ENCODE results near the gene MNT.

MNT gene

GRCh38 chr17:2416010-2416734, 15.3 kb upstream of the MNT start:
- peak; percentile 95 for TF ChIP-seq CTCF (conservative IDR thresholded peaks at IDR 0.05; ENCODE audit: low read depth, low read length)
- peak; percentile 93 for DNase-seq (ENCODE audit: low read depth)
- H3K4me3 ChIP-seq (ENCODE audit: low read depth, low read length): no peak overlapping the region

- DNase-seq (ENCODE audit: low read depth): no peak
- H3K4me3 ChIP-seq (ENCODE audit: low read depth, low read length): no peak overlapping the region
- TF ChIP-seq CTCF (conservative IDR thresholded peaks at IDR 0.05; ENCODE audit: low read depth, low read length): no peak
Measured at GRCh38 chr17:2415081-2415480, 14.2 kb upstream of the MNT start.

- no peak for DNase-seq (ENCODE audit: low read depth)
- H3K4me3 ChIP-seq (ENCODE audit: low read depth, low read length): no peak overlapping the region
- no peak for TF ChIP-seq CTCF (conservative IDR thresholded peaks at IDR 0.05; ENCODE audit: low read depth, low read length)
Measured at GRCh38 chr17:2414446-2415064, 13.7 kb upstream of the MNT start.

GRCh38 chr17:2412561-2413021, 11.7 kb upstream of the MNT start:
- DNase-seq (ENCODE audit: low read depth): peak; percentile 53
- TF ChIP-seq CTCF (conservative IDR thresholded peaks at IDR 0.05; ENCODE audit: low read depth, low read length): peak; percentile 44
- H3K4me3 ChIP-seq (ENCODE audit: low read depth, low read length): no peak overlapping the region

- no peak overlapping the region for H3K4me3 ChIP-seq (ENCODE audit: low read depth, low read length)
- no peak for TF ChIP-seq CTCF (conservative IDR thresholded peaks at IDR 0.05; ENCODE audit: low read depth, low read length)
- DNase-seq (ENCODE audit: low read depth): no peak
Measured at GRCh38 chr17:2410951-2411350, 10.1 kb upstream of the MNT start.

GRCh38 chr17:2406903-2407790, 6.3 kb upstream of the MNT start:
- TF ChIP-seq CTCF (conservative IDR thresholded peaks at IDR 0.05; ENCODE audit: low read depth, low read length): no peak
- no peak overlapping the region for H3K4me3 ChIP-seq (ENCODE audit: low read depth, low read length)
- peak; percentile 91 for DNase-seq (ENCODE audit: low read depth)

Data from choroid plexus epithelial cell (primary cell).